Measurements from ENCODE around the gene CIB2.
A peak's percentile ranks its signal among the peaks of the same experiment; 100 is the strongest.
"Not testable (repeated sequence)": the region's sequence is repeated elsewhere in the genome, so short reads cannot be mapped to it uniquely, and the experiment has no call there.

Gene CIB2

DNA sequence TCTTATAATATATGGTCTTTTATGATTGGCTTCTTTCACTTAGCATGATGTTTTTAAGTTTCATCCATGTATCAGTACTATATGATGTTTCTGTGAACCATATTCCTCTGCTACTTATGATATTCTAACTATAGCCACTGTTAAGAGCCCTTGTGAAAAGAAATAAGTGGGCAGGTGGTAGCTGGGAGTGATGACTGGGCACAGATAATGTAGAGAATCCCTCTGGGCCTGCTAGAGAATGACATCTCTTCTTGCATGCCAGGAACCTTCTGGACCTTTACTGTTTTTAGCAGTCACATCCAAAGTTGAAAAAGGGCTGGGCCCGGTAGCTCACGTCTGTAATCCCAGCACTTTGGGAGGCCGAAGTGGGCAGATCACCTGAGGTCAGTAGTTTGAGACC, 28.1 kb upstream of the CIB2 start:
- no peak overlapping the region for H3K4me3 ChIP-seq (ENCODE audit: low read length)
- no peak for TF ChIP-seq CTCF (conservative IDR thresholded peaks at IDR 0.05; ENCODE audit: low read depth, low read length)
- DNase-seq (ENCODE audit: low read depth), result no peak

DNA sequence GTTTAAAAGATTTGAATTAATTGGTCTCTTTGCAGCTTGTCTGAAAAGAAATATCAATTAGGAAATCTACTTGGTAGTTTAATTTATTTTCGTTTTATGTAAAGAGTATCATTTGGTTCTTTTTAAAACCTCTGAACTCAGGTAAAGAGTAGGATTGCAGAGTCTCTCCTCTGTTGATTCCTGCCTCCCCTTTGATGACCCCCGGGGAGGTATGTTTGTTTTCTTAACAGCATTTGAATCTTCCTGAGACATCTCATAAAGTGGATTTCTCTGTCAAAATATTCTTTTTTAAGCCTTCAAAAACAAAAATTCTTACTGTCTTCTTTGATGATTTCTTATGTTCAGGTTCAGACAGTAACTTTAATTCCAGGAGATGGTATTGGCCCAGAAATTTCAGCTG, 26.0 kb upstream of the CIB2 start:
- no peak for TF ChIP-seq CTCF (conservative IDR thresholded peaks at IDR 0.05; ENCODE audit: low read depth, low read length)
- DNase-seq (ENCODE audit: low read depth), result no peak
- H3K4me3 ChIP-seq (ENCODE audit: low read length), result no peak overlapping the region

DNA sequence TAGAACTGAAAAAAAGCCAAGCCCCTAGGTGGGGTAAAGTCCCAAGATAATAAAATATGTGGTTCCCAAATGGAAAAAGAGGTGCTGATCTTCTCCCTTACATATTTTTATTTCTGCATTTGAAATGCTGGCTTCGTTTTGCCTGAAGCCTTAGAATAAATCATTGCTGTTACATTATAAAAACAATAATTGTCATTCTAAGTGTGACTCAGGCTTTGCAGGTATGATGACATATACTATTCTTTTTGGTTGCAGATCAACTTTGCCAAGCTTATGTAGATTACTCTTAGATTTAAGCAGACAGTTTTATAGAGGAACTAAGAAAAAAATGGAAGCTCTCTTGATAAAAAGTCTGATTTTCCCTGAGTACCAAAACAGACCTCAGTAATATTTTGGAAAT, 25.4 kb upstream of the CIB2 start:
- DNase-seq (ENCODE audit: low read depth), result no peak
- no peak for TF ChIP-seq CTCF (conservative IDR thresholded peaks at IDR 0.05; ENCODE audit: low read depth, low read length)
- no peak overlapping the region for H3K4me3 ChIP-seq (ENCODE audit: low read length)

DNA sequence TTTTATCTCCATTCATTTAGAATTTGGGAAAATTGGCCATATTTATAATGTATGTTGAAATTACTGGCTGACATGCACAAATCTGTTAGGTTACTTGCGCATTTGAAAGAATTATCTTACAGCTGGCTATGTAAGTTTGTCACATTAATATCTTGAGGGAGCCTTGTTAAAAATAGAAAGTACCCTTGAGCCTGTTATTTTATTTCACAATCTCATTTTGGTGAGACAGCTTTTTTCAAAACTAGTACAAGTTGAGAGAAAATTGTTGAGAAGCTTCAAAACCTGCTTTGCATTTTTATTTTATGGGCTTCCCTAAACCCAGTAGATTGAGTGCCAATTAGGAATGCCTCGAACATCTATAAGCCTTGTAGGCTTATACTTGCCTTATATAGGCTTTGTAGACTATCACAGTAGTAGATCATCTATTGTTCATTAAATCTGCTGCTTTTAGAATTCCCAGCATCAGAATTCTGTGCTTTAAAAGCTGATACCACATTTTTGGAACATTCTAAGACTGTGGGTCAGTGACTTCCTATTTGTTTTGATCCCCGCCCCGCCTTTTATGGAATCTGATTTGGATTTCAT, 24.2 kb upstream of the CIB2 start:
- no peak for TF ChIP-seq CTCF (conservative IDR thresholded peaks at IDR 0.05; ENCODE audit: low read depth, low read length)
- H3K4me3 ChIP-seq (ENCODE audit: low read length), result no peak overlapping the region
- no peak for DNase-seq (ENCODE audit: low read depth)

- DNase-seq (ENCODE audit: low read depth), result no peak
- TF ChIP-seq CTCF (conservative IDR thresholded peaks at IDR 0.05; ENCODE audit: low read depth, low read length), result no peak
These were observed 23.7 kb upstream of the CIB2 start for GRCh38 chr15:78154955-78155354.

GRCh38 chr15:78151075-78151474, 19.8 kb upstream of the CIB2 start:
- not testable (repeated sequence) for DNase-seq (ENCODE audit: low read depth); H3K4me3 ChIP-seq (ENCODE audit: low read length)

More at GRCh38 chr15:78154955-78155354, 23.7 kb upstream of the CIB2 start:
- H3K4me3 ChIP-seq (ENCODE audit: low read length), result no peak overlapping the region

- no peak for TF ChIP-seq CTCF (conservative IDR thresholded peaks at IDR 0.05; ENCODE audit: low read depth, low read length)
- H3K4me3 ChIP-seq (ENCODE audit: low read length), result peak overlapping the region; percentile 80
- DNase-seq (ENCODE audit: low read depth), result no peak
These were observed 18.8 kb upstream of the CIB2 start for GRCh38 chr15:78149805-78150751.
